CD14-positive monocyte (primary cell): ENCODE results near the gene NELL1. TPM values are rescaled to one million over a fixed set of nuclear protein-coding genes. Genes with fewer than 3 reads are reported as not detected.

Experiments
- DNase-seq, 3 donors: peaks; one replicate each; pipeline ENCODE4 v3.0.0-alpha.2; 2011 to 2022
- H2AFZ ChIP-seq: 2 replicates; pipeline ENCODE4 v1.6.0; 2012; ENCODE audit warnings: mild to moderate bottlenecking, low read depth, low read length, inconsistent platforms; ENCODE audit not compliant: insufficient read depth, poor library complexity, severe bottlenecking
- H3K27ac ChIP-seq, 2 donors: 1 replicate in 1 of 2; 2 replicates in 1 of 2; pipeline ENCODE4 v1.5.1; 2012 to 2013; ENCODE audit warnings: low read length in 2 of 2, control low read depth in 1 of 2, inconsistent platforms in 1 of 2, low read depth in 1 of 2, mild to moderate bottlenecking in 1 of 2
- H3K27me3 ChIP-seq, 2 donors: one replicate each; pipeline versions ENCODE4 v1.6.0 to v1.6.1; 2011 to 2013; ENCODE audit warnings: low read length in 2 of 2; ENCODE audit not compliant: control insufficient read depth in 2 of 2, insufficient read depth in 2 of 2
- H3K36me3 ChIP-seq, 2 donors: replicated peaks in 1 of 2; 1 replicate in 1 of 2; 2 replicates in 1 of 2; pipeline versions ENCODE4 v1.5.1 to v1.6.1; 2012 to 2013; ENCODE audit warnings: low read length in 2 of 2, control low read depth in 1 of 2, inconsistent platforms in 1 of 2, mild to moderate bottlenecking in 1 of 2; ENCODE audit not compliant: insufficient read depth in 2 of 2, control insufficient read depth in 1 of 2
- H3K4me1 ChIP-seq, 2 donors: 1 replicate in 1 of 2; 2 replicates in 1 of 2; pipeline versions ENCODE4 v1.5.1 to v1.6.1; 2012 to 2013; ENCODE audit warnings: low read length in 2 of 2, control low read depth in 1 of 2, inconsistent platforms in 1 of 2, mild to moderate bottlenecking in 1 of 2, moderate library complexity in 1 of 2; ENCODE audit not compliant: insufficient read depth in 2 of 2, control insufficient read depth in 1 of 2
- H3K4me2 ChIP-seq: replicated peaks from 2 replicates; pipeline ENCODE3; 2012; ENCODE audit warnings: low read length, moderate library complexity, mild to moderate bottlenecking; ENCODE audit not compliant: poor library complexity, severe bottlenecking; ENCODE audit errors: extremely low read depth
- H3K4me3 ChIP-seq, 3 experiments: fragments of 200-600 bp in 1 of 3; sonication (generic) in 1 of 3; replicated peaks in 1 of 3; 1 replicate in 2 of 3; 2 replicates in 1 of 3; pipeline ENCODE4 v1.5.1; 2011 to 2013; ENCODE audit warnings: low read length in 3 of 3, mild to moderate bottlenecking in 3 of 3, control low read depth in 2 of 3, low read depth in 2 of 3, inconsistent platforms in 1 of 3, moderate library complexity in 1 of 3
- H3K79me2 ChIP-seq: 2 replicates; pipeline ENCODE4 v1.6.0; 2012; ENCODE audit warnings: mild to moderate bottlenecking, control low read depth, inconsistent platforms, low read length, moderate library complexity; ENCODE audit not compliant: insufficient read depth
- H3K9ac ChIP-seq: 2 replicates; pipeline ENCODE4 v1.6.0; 2017; ENCODE audit warnings: low read length, mild to moderate bottlenecking; ENCODE audit not compliant: insufficient read depth, poor library complexity, severe bottlenecking
- H3K9me3 ChIP-seq, 2 donors: replicated peaks in 1 of 2; 1 replicate in 1 of 2; 2 replicates in 1 of 2; pipeline versions ENCODE4 v1.5.1 to v1.6.1; 2012 to 2013; ENCODE audit warnings: low read length in 2 of 2, control low read depth in 1 of 2; ENCODE audit not compliant: control insufficient read depth in 1 of 2, insufficient read depth in 1 of 2
- H4K20me1 ChIP-seq: 2 replicates; pipeline ENCODE4 v1.6.0; 2012; ENCODE audit warnings: mild to moderate bottlenecking, low read length, control low read depth, moderate library complexity; ENCODE audit not compliant: insufficient read depth
- H3K27ac Mint-ChIP-seq, 7 donors: one replicate each; pipeline ENCODE4 v1.8.0; 2020; ENCODE audit warnings: mild to moderate bottlenecking in 7 of 7, mixed read lengths in 7 of 7, moderate library complexity in 6 of 7, inconsistent platforms in 2 of 7
- H3K27me3 Mint-ChIP-seq, 3 donors: one replicate each; pipeline ENCODE4 v1.8.0; 2021 to 2022; ENCODE audit warnings: low read depth in 3 of 3, mild to moderate bottlenecking in 3 of 3, mixed read lengths in 3 of 3, moderate library complexity in 3 of 3, inconsistent platforms in 1 of 3
- H3K36me3 Mint-ChIP-seq, 2 donors: one replicate each; pipeline ENCODE4 v1.8.0; 2020; ENCODE audit warnings: mixed read lengths in 2 of 2, inconsistent platforms in 1 of 2, mild to moderate bottlenecking in 1 of 2
- H3K4me1 Mint-ChIP-seq: one replicate; pipeline ENCODE4 v1.8.0; 2020; ENCODE audit warnings: mild to moderate bottlenecking, mixed read lengths
- H3K4me3 Mint-ChIP-seq, 2 donors: one replicate each; pipeline ENCODE4 v1.8.0; 2020; ENCODE audit warnings: mild to moderate bottlenecking in 2 of 2, mixed read lengths in 2 of 2, moderate library complexity in 1 of 2
- H3K9me3 Mint-ChIP-seq, 7 donors: one replicate each; pipeline ENCODE4 v1.8.0; 2020 to 2022; ENCODE audit warnings: mixed read lengths in 7 of 7, mild to moderate bottlenecking in 6 of 7, moderate library complexity in 6 of 7, inconsistent platforms in 2 of 7
- CTCF ChIP-seq: fragments of 200-600 bp; IDR thresholded peaks from one replicate; pipeline ENCODE4 v1.8.0; 2022; ENCODE audit warnings: antibody characterized with exemption, mild to moderate bottlenecking
- WGBS: methylation state at CpG from one replicate; pipeline ENCODE4 v1.1.5; 2013; ENCODE audit warnings: missing lambda C conversion rate; ENCODE audit not compliant: insufficient coverage; 5-methylcytosine and 5-hydroxymethylcytosine counted together
- intact Hi-C, 2 donors: fragments of 100-400 bp; cut with micrococcal nuclease; formaldehyde crosslinking; loops; one replicate each; pipeline versions ENCODE4 v1.15.0 to v1.15.1; 2023
- polyA plus RNA-seq, 3 donors: library from polyadenylated mRNA; depleted of rRNA in 1 of 3; unstranded in 2 of 3; stranded (reverse) in 1 of 3; fragments of 300-500 nt in 2 of 3; fragments of >200 nt in 1 of 3; fragmentation: Illumina TruSeq in 2 of 3; gene quantifications; 1 replicate in 2 of 3; 2 replicates in 1 of 3; pipeline ENCODE4 v1.2.3, GENCODE V29; 2012 to 2021

NELL1 gene
- polyA plus RNA-seq, 3 donors = not detected

GRCh38 chr11:20874358-20874757 is 205.0 kb downstream of the NELL1 start:
- Histone ChIP-seq H3K4me1 (no peaks in the 10 kb centered on the region), H3K9me3 (no peaks in the 10 kb centered on the region), H3K36me3 (no peaks in the 10 kb centered on the region), H3K4me3 (no peak overlapping the region), H3K9ac (no peak overlapping the region), H4K20me1 (no peaks in the 10 kb centered on the region), H3K27me3 (no peaks in the 10 kb centered on the region), H2AFZ (no peak overlapping the region), H3K79me2 (no peaks in the 10 kb centered on the region), H3K27ac (no peak overlapping the region), H3K4me2 (no peak overlapping the region)
- H3K4me3 Mint-ChIP-seq = no peak overlapping the region
- WGBS = no CpG with 5 or more reads among the region's 3 CpGs
- no peaks in the 10 kb centered on the region for H3K36me3 Mint-ChIP-seq
- H3K27ac Mint-ChIP-seq = no peak overlapping the region
- DNase-seq = no peak
- H3K4me1 Mint-ChIP-seq = no peaks in the 10 kb centered on the region
- peaks cover 0 to 3% (median 0%) of the 10 kb centered on the region in 3 donors for H3K27me3 Mint-ChIP-seq
- H3K9me3 Mint-ChIP-seq = peaks cover 0 to 4% (median 0%) of the 10 kb centered on the region in 7 donors
- intact Hi-C loops = no loop called here
- no peak for TF ChIP-seq CTCF

- Histone ChIP-seq H3K79me2 (no peaks in the 10 kb centered on the region), H4K20me1 (no peaks in the 10 kb centered on the region), H3K4me1 (no peaks in the 10 kb centered on the region), H3K4me2 (no peak overlapping the region), H3K27me3 (no peaks in the 10 kb centered on the region), H3K36me3 (no peaks in the 10 kb centered on the region), H3K9me3 (no peaks in the 10 kb centered on the region), H3K27ac (no peak overlapping the region), H3K9ac (no peak overlapping the region), H3K4me3 (no peak overlapping the region), H2AFZ (no peak overlapping the region)
- peaks cover 0 to 4% (median 0%) of the 10 kb centered on the region in 7 donors for H3K9me3 Mint-ChIP-seq
- H3K27ac Mint-ChIP-seq = no peak overlapping the region
- WGBS = no CpG with 5 or more reads among the region's 3 CpGs
- H3K36me3 Mint-ChIP-seq = no peaks in the 10 kb centered on the region
- H3K4me1 Mint-ChIP-seq = no peaks in the 10 kb centered on the region
- no peak for TF ChIP-seq CTCF
- intact Hi-C loops = no loop called here
- peaks cover 0 to 3% (median 0%) of the 10 kb centered on the region in 3 donors for H3K27me3 Mint-ChIP-seq
- no peak for DNase-seq
- H3K4me3 Mint-ChIP-seq = no peak overlapping the region
These were observed 206.5 kb downstream of the NELL1 start for GRCh38 chr11:20875889-20876288.
